ENCODE results near the gene EDDM13.
"Not testable (repeated sequence)": the region's sequence is repeated elsewhere in the genome, so short reads cannot be mapped to it uniquely, and the experiment has no call there.

Gene EDDM13

GRCh38 chr19:56272161-56272798 lies at the start of gene EDDM13:
EDDM13 (plus strand) TSS chr19:56272748; CDS start chr19:56272835, 87 bp downstream.
- no peak for DNase-seq (ENCODE audit: low read depth)

DNA sequence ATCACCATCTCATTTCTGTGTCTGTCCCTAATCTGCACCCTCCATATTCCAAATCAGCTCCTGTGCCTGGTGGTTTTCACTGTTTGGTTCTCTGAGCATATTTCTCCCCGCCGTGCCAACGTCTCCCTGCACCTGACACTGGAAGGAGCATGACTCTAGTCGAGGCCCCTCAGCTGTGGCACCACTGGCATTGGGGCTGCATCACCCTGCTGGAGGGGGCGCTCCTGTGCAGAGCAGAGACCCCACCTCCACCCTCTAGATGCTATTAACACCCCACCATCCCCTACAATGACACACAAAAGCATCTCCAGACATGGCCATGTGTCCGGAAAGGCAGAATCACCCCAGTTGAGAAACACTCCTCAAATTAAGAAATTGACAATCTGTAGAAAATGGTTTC lies 49.6 kb upstream of the EDDM13 start:
- DNase-seq (ENCODE audit: low read depth) = no peak

DNA sequence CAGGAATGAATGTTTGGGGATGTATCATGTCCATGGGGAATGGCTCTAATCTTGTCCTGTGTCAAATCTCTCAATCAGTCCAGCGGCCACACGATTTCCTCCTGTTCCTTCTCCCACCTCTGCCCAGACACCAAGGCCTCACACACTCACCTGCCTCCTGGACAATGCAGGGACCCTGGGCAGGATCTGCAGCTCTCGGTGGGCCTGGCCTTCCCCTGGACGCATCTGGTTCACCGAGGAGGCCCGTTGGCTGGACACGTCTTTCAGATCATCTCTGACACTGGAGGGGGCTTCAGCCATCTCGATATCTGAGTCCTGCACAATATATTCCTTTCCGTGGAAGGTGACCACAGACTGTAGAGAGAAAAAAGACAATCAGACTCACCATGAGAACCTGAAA lies 49.1 kb upstream of the EDDM13 start:
- no peak for DNase-seq (ENCODE audit: low read depth)

DNA sequence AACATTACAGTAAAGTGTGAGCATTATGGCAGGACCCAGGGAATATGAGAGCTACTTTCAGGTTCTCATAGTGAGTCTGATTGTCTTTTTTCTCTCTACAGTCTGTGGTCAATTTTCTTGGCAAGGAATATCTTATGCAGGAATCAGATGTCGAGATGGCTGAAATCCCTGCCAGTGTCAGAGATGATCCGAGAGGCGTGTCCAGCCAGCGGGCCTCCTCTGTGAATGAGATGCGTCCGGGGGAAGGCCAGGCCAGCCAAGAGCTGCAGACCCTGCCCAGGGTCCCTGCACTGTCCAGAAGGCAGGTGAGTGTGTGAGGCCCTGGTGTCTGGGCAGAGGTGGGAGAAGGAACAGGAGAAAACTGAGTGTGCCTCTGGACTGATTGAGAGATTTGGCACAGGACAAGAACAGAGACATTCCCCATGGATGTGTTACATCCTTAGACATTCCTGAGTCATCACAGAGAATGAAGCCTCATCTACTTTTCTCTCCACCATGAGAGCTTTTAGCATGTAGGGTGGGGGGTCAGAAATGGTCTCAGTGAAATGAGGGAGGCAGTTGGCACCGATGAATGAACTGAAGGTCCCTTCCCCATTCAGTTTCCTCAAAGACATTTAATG lies 27.3 kb upstream of the EDDM13 start:
- peak; percentile 6 for DNase-seq (ENCODE audit: low read depth)

- not testable (repeated sequence) for DNase-seq (ENCODE audit: low read depth)
Measured at GRCh38 chr19:56245764-56246163, 26.8 kb upstream of the EDDM13 start.

- DNase-seq (ENCODE audit: low read depth) = not testable (repeated sequence)
Measured at GRCh38 chr19:56248736-56249338, 23.7 kb upstream of the EDDM13 start.

- DNase-seq (ENCODE audit: low read depth) = peak; percentile 42
Measured at GRCh38 chr19:56252699-56253422, 19.7 kb upstream of the EDDM13 start.

GRCh38 chr19:56253737-56254136 lies 18.8 kb upstream of the EDDM13 start:
- DNase-seq (ENCODE audit: low read depth) = peak; percentile 17

DNA sequence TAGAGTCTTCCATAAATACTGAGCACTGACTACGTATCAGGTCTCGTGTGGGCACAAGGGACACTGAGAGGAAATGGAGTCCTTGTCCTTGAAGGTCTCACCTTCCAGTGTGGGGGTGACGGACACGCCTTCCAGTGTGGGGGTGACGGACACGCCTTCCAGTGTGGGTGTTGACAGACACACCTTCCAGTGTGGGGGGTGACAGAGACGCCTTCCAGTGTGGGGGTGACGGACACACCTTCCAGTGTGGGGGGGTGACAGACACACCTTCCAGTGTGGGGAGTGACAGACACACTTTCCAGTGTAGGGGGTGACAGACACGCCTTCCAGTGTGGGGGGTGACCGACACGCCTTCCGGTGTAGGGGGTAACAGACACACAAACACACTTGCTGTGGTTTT lies 14.3 kb upstream of the EDDM13 start:
- DNase-seq (ENCODE audit: low read depth) = no peak

DNA sequence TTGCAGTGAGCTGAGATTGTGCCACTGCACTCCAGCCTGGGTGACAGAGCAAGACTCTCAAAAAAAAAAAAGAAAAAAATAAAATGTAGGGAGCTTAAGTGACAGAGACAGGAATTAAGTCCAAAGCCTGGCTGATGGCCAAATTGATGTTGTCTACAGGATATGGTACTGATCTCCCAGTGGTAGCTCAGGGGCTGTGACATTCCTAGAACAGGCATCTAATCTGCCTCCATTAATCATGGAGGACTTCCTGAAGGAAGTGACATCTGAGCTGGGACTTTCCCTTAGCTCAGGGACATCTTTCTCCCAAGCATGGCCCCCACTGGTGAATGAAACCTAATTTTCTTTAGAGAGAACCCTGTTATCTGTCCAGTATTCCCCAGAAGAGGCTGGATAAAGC lies 11.4 kb upstream of the EDDM13 start:
- DNase-seq (ENCODE audit: low read depth) = no peak

DNA sequence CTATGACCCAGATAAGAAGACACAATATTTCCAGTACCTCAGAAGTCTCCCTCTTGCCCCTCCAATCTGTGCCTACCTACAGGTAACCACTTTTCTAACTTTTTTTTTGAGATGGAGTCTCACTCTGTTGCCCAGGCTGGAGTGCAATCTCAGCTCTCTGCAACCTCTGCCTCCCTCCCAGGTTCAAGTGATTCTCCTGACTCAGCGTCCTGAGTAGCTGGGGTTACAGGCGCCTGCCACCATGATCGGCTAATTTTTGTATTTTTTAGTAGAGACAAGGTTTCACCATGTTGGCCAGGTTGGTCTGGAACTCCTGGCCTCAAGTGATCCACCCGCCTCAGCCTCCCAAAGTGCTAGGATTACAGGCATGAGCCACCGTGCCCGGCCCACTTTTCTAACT lies 10.6 kb upstream of the EDDM13 start:
- not testable (repeated sequence) for DNase-seq (ENCODE audit: low read depth)

GRCh38 chr19:56263319-56263718 lies 9.2 kb upstream of the EDDM13 start:
- DNase-seq (ENCODE audit: low read depth) = no peak

DNA sequence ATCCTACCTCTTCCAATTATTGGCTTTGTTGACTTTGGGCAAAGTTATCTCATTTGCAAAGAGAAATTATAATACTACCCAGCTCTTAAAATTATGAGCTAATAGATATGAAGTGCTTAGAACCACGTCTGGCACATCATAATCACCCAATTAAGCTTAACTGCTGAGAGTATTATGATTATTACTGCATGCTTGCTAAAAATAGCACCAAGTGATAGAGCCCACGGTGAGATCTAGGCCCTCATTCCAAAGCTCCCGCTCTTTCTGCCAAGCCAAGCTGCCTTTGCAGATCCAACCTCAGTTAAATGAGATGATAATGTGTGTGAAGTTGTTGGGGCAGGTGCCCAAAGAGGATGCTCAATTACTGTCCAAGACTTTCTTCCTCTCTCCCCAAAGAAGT lies 6.5 kb upstream of the EDDM13 start:
- no peak for DNase-seq (ENCODE audit: low read depth)

GRCh38 chr19:56269348-56269747 lies 3.2 kb upstream of the EDDM13 start:
- DNase-seq (ENCODE audit: low read depth) = no peak

GRCh38 chr19:56270676-56271075 lies 1.9 kb upstream of the EDDM13 start:
- DNase-seq (ENCODE audit: low read depth) = no peak

DNA sequence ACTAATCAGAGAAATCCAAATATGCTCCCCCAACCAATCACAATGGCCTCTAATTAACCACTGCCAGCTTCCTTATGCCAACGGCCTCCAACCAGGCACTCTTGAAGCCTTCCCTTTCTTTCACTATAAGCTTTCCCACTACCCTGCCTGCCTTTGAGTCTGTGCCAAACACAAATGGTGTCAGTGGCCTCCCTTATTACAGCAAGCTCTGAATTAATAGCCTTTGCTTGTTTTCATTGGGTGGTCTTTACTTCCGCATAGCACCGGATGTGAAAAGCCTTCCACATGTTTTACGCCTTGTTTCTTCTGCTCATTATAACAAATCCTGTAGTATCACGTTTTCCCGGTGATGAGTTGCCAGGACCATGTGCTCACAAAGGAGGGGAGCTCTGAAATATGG lies 1.4 kb upstream of the EDDM13 start:
- no peak for DNase-seq (ENCODE audit: low read depth)

GRCh38 chr19:56273563-56274117 lies 1.1 kb downstream of the EDDM13 start:
- DNase-seq (ENCODE audit: low read depth) = no peak

DNA sequence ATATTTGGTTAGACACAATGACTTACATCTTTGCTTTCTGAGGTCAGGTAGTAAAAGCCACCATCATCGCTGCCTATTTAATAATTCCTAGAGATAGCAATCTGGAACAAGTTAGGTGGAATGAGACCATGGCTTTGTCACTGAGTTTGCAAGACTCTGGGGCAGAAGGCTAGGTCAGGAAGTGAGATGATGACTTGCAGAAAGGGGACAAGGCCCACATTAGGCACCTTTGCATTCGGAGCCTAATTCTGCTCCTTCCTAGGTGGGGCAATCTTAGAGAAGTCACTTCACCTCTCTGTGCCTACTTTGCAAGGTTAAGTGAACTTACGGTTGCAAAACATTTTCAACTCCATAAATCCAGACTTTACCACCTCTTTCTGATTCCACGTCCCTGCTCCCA lies 10.3 kb downstream of the EDDM13 start:
- no peak for DNase-seq (ENCODE audit: low read depth)

- DNase-seq (ENCODE audit: low read depth) = no peak
Measured at GRCh38 chr19:56284746-56285145, 12.2 kb downstream of the EDDM13 start.

- DNase-seq (ENCODE audit: low read depth) = no peak
Measured at GRCh38 chr19:56290104-56290503, 17.6 kb downstream of the EDDM13 start.

GRCh38 chr19:56291867-56292266 lies 19.3 kb downstream of the EDDM13 start:
- DNase-seq (ENCODE audit: low read depth) = no peak

DNA sequence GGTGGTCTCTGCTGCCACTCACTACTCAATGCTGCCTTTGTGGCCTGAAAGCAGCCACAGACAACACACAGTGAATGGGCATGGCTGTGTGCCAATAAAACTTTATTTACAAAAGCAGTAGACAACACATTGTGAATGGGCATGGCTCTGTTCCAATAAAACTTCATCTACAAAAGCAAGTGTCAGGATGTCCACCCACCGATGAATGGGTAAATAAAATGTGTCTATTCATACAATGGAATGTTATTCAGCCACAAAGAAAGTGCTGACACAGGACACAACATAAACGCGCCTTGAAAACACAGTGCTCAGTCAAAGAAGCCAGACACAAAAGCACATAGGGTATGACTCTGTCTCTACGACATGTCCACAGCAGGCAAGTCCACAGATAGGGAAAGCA lies 22.0 kb downstream of the EDDM13 start:
- no peak for DNase-seq (ENCODE audit: low read depth)

Measured in GM04504 (cell line).